ENCODE results near the gene DCHS1. TPM values are rescaled to one million over a fixed set of nuclear protein-coding genes. Genes with fewer than 3 reads are reported as not detected.

Gene DCHS1
- total and polyA plus RNA-seq, 8 donors: 0.76 to 22.8 (median 13.2) TPM

- intact Hi-C loops (cut with DNase I; ENCODE audit: low total_unique reads): no loop called here
- no peak overlapping the region for H3K27ac ChIP-seq
- H3K9me3 ChIP-seq: no peaks in the 10 kb centered on the region
- no peak for DNase-seq
- peaks cover 13 to 60% (median 54%) of the 10 kb centered on the region in 4 donors for H3K36me3 ChIP-seq
- no peak for TF ChIP-seq EP300 (IDR thresholded peaks at IDR 0.05)
- no peak for TF ChIP-seq POLR2A (IDR thresholded peaks at IDR 0.05)
- no peak for TF ChIP-seq POLR2AphosphoS5 (IDR thresholded peaks at IDR 0.05)
- no peak for TF ChIP-seq CTCF (IDR thresholded peaks at IDR 0.05)
- no peak overlapping the region for H3K4me3 ChIP-seq
- 81 to 87% (median 86%) methylated on average over 17 to 31 of the region's 31 CpGs for WGBS, 5 donors
- H3K27me3 ChIP-seq: no peaks in the 10 kb centered on the region
- H3K4me1 ChIP-seq: peaks cover under 1 to 7% (median 7%) of the 10 kb centered on the region in 4 donors
These were observed 31.9 kb downstream of the DCHS1 start for GRCh38 chr11:6623391-6624363.

- 78 to 90% (median 88%) methylated on average over 13 to 24 of the region's 24 CpGs for WGBS, 5 donors
- DNase-seq: no peak
- intact Hi-C loops (cut with DNase I; ENCODE audit: low total_unique reads): no loop called here
These were observed 33.1 kb downstream of the DCHS1 start for GRCh38 chr11:6622261-6623171.

GRCh38 chr11:6621711-6622211 lies 33.8 kb downstream of the DCHS1 start:
- TF ChIP-seq CTCF (IDR thresholded peaks at IDR 0.05) (no peak), POLR2A (IDR thresholded peaks at IDR 0.05) (no peak)

More at GRCh38 chr11:6622261-6623171, 33.1 kb downstream of the DCHS1 start:
- no peaks in the 10 kb centered on the region for H3K27me3 ChIP-seq
- H3K36me3 ChIP-seq: peaks cover 13 to 50% (median 48%) of the 10 kb centered on the region in 4 donors
- H3K27ac ChIP-seq: no peak overlapping the region
- H3K4me3 ChIP-seq: no peak overlapping the region
- peaks cover 12 to 19% (median 17%) of the 10 kb centered on the region in 4 donors for H3K4me1 ChIP-seq
- TF ChIP-seq POLR2AphosphoS5 (IDR thresholded peaks at IDR 0.05) (no peak), EP300 (IDR thresholded peaks at IDR 0.05) (no peak), POLR2A (IDR thresholded peaks at IDR 0.05) (no peak), CTCF (IDR thresholded peaks at IDR 0.05) (no peak)
- no peaks in the 10 kb centered on the region for H3K9me3 ChIP-seq

GRCh38 chr11:6620636-6621035 lies 35.0 kb downstream of the DCHS1 start:
- no peak for DNase-seq
- WGBS, 5 donors: 31 to 92% (median 77%) methylated on average over 1 of the region's 1 CpG
- no peak overlapping the region for H3K4me3 ChIP-seq
- H3K4me1 ChIP-seq: peaks cover 15 to 29% (median 21%) of the 10 kb centered on the region in 4 donors
- no peak overlapping the region for H3K27ac ChIP-seq
- intact Hi-C loops (cut with DNase I; ENCODE audit: low total_unique reads): no loop called here
- H3K27me3 ChIP-seq: no peaks in the 10 kb centered on the region
- no peaks in the 10 kb centered on the region for H3K9me3 ChIP-seq
- H3K36me3 ChIP-seq: peaks cover 19 to 50% (median 44%) of the 10 kb centered on the region in 4 donors
- no peak for TF ChIP-seq CTCF (IDR thresholded peaks at IDR 0.05)
- no peak for TF ChIP-seq EP300 (IDR thresholded peaks at IDR 0.05)
- no peak for TF ChIP-seq POLR2AphosphoS5 (IDR thresholded peaks at IDR 0.05)
- TF ChIP-seq POLR2A (IDR thresholded peaks at IDR 0.05): no peak

More at GRCh38 chr11:6621711-6622211, 33.8 kb downstream of the DCHS1 start:
- no peak overlapping the region for H3K4me3 ChIP-seq
- peaks cover 15 to 27% (median 20%) of the 10 kb centered on the region in 4 donors for H3K4me1 ChIP-seq
- 84 to 90% (median 88%) methylated on average over 15 to 16 of the region's 16 CpGs for WGBS, 5 donors
- H3K9me3 ChIP-seq: no peaks in the 10 kb centered on the region
- DNase-seq: no peak
- peaks cover 15 to 50% (median 44%) of the 10 kb centered on the region in 4 donors for H3K36me3 ChIP-seq
- H3K27me3 ChIP-seq: no peaks in the 10 kb centered on the region
- no peak overlapping the region for H3K27ac ChIP-seq
- intact Hi-C loops (cut with DNase I; ENCODE audit: low total_unique reads): no loop called here
